Measurements from ENCODE around the gene KLF13.

KLF13 gene

GRCh38 chr15:31387479-31388118 is 61.0 kb downstream of the KLF13 start:
- no CpG with 5 or more reads among the region's 6 CpGs for WGBS (ENCODE audit: extremely low coverage, insufficient coverage, low lambda C conversion rate)
- H2AK5ac ChIP-seq (ENCODE audit: low read length) = no peak overlapping the region
- H3K4me2 ChIP-seq (ENCODE audit: low read length) = no peak overlapping the region

GRCh38 chr15:31389576-31389975 is 62.9 kb downstream of the KLF13 start:
- Histone ChIP-seq H3K56ac (ENCODE audit: low read length) (no peak overlapping the region), H3K4ac (ENCODE audit: low read depth, low read length) (no peak overlapping the region), H3K4me2 (ENCODE audit: low read length) (no peak overlapping the region), H3K79me2 (ENCODE audit: control insufficient read depth, insufficient read depth, low read length) (no peaks in the 10 kb centered on the region), H3K79me1 (ENCODE audit: low read length) (no peaks in the 10 kb centered on the region), H2AK5ac (ENCODE audit: low read length) (no peak overlapping the region), H4K5ac (ENCODE audit: low read length) (no peak overlapping the region), H3K4me1 (ENCODE audit: control insufficient read depth, low read depth, low read length) (no peaks in the 10 kb centered on the region), H4K8ac (ENCODE audit: low read depth, low read length) (no peak overlapping the region), H2BK5ac (ENCODE audit: low read length) (no peak overlapping the region), H3K27me3 (ENCODE audit: insufficient read depth, low read length, poor library complexity) (peaks cover 3% of the 10 kb centered on the region), H3K18ac (ENCODE audit: low read length) (no peak overlapping the region), H2BK15ac (replicated peaks; ENCODE audit: low read depth) (no peak overlapping the region), H3K4me3 (ENCODE audit: low read length) (no peak overlapping the region), H2BK120ac (ENCODE audit: low read depth, low read length) (no peak overlapping the region), H3K9ac (ENCODE audit: low read length) (no peak overlapping the region), H3K27ac (ENCODE audit: low read depth, low read length) (no peak overlapping the region), H3K36me3 (ENCODE audit: control insufficient read depth, insufficient read depth, low read length) (no peaks in the 10 kb centered on the region), H3K23ac (ENCODE audit: low read length) (no peak overlapping the region)
- DNase-seq = no peak
- no CpG with 5 or more reads among the region's 4 CpGs for WGBS (ENCODE audit: extremely low coverage, insufficient coverage, low lambda C conversion rate)

More at GRCh38 chr15:31387479-31388118, 61.0 kb downstream of the KLF13 start:
- H2BK120ac ChIP-seq (ENCODE audit: low read depth, low read length) = no peak overlapping the region
- no peak for DNase-seq
- no peak overlapping the region for H3K9ac ChIP-seq (ENCODE audit: low read length)
- H3K18ac ChIP-seq (ENCODE audit: low read length) = no peak overlapping the region
- no peak overlapping the region for H3K4me3 ChIP-seq (ENCODE audit: low read length)
- H3K36me3 ChIP-seq (ENCODE audit: control insufficient read depth, insufficient read depth, low read length) = no peaks in the 10 kb centered on the region
- no peaks in the 10 kb centered on the region for H3K27me3 ChIP-seq (ENCODE audit: insufficient read depth, low read length, poor library complexity)
- H2BK5ac ChIP-seq (ENCODE audit: low read length) = no peak overlapping the region
- H3K79me1 ChIP-seq (ENCODE audit: low read length) = no peaks in the 10 kb centered on the region
- no peak overlapping the region for H4K5ac ChIP-seq (ENCODE audit: low read length)
- H3K56ac ChIP-seq (ENCODE audit: low read length) = peak overlapping the region; percentile 12
- no peak overlapping the region for H3K4ac ChIP-seq (ENCODE audit: low read depth, low read length)
- no peaks in the 10 kb centered on the region for H3K4me1 ChIP-seq (ENCODE audit: control insufficient read depth, low read depth, low read length)
- no peak overlapping the region for H3K27ac ChIP-seq (ENCODE audit: low read depth, low read length)
- no peaks in the 10 kb centered on the region for H3K79me2 ChIP-seq (ENCODE audit: control insufficient read depth, insufficient read depth, low read length)
- H4K8ac ChIP-seq (ENCODE audit: low read depth, low read length) = no peak overlapping the region
- no peak overlapping the region for H3K23ac ChIP-seq (ENCODE audit: low read length)
- no peak overlapping the region for H2BK15ac ChIP-seq (replicated peaks; ENCODE audit: low read depth)

- no peak overlapping the region for H3K9ac ChIP-seq (ENCODE audit: low read length)
- no peak for DNase-seq
- H3K4me2 ChIP-seq (ENCODE audit: low read length) = no peak overlapping the region
- no peaks in the 10 kb centered on the region for H3K4me1 ChIP-seq (ENCODE audit: control insufficient read depth, low read depth, low read length)
- no peak overlapping the region for H3K4me3 ChIP-seq (ENCODE audit: low read length)
- no peak overlapping the region for H3K27ac ChIP-seq (ENCODE audit: low read depth, low read length)
- no peak overlapping the region for H2AK5ac ChIP-seq (ENCODE audit: low read length)
- WGBS (ENCODE audit: extremely low coverage, insufficient coverage, low lambda C conversion rate) = no CpG with 5 or more reads among the region's 3 CpGs
- H3K36me3 ChIP-seq (ENCODE audit: control insufficient read depth, insufficient read depth, low read length) = no peaks in the 10 kb centered on the region
- H2BK120ac ChIP-seq (ENCODE audit: low read depth, low read length) = no peak overlapping the region
- no peaks in the 10 kb centered on the region for H3K79me2 ChIP-seq (ENCODE audit: control insufficient read depth, insufficient read depth, low read length)
- no peak overlapping the region for H3K18ac ChIP-seq (ENCODE audit: low read length)
- no peak overlapping the region for H2BK5ac ChIP-seq (ENCODE audit: low read length)
- no peaks in the 10 kb centered on the region for H3K79me1 ChIP-seq (ENCODE audit: low read length)
- no peak overlapping the region for H3K23ac ChIP-seq (ENCODE audit: low read length)
- H3K4ac ChIP-seq (ENCODE audit: low read depth, low read length) = no peak overlapping the region
- H2BK15ac ChIP-seq (replicated peaks; ENCODE audit: low read depth) = no peak overlapping the region
- no peak overlapping the region for H3K56ac ChIP-seq (ENCODE audit: low read length)
- H4K5ac ChIP-seq (ENCODE audit: low read length) = no peak overlapping the region
- peaks cover 3% of the 10 kb centered on the region for H3K27me3 ChIP-seq (ENCODE audit: insufficient read depth, low read length, poor library complexity)
- no peak overlapping the region for H4K8ac ChIP-seq (ENCODE audit: low read depth, low read length)
Observed at GRCh38 chr15:31390029-31390428, 63.4 kb downstream of the KLF13 start.

GRCh38 chr15:31390777-31391486 is 64.3 kb downstream of the KLF13 start:
- peak overlapping the region; percentile 62 for H2BK120ac ChIP-seq (ENCODE audit: low read depth, low read length)
- peak overlapping the region; percentile 42 for H3K56ac ChIP-seq (ENCODE audit: low read length)
- no peak overlapping the region for H4K8ac ChIP-seq (ENCODE audit: low read depth, low read length)
- peak overlapping the region; percentile 91 for H3K18ac ChIP-seq (ENCODE audit: low read length)
- H3K4me3 ChIP-seq (ENCODE audit: low read length) = no peak overlapping the region
- no peak overlapping the region for H3K23ac ChIP-seq (ENCODE audit: low read length)
- no peak overlapping the region for H3K9ac ChIP-seq (ENCODE audit: low read length)
- H2AK5ac ChIP-seq (ENCODE audit: low read length) = no peak overlapping the region
- no peak overlapping the region for H3K27ac ChIP-seq (ENCODE audit: low read depth, low read length)
- no peak overlapping the region for H3K4me2 ChIP-seq (ENCODE audit: low read length)
- H3K4me1 ChIP-seq (ENCODE audit: control insufficient read depth, low read depth, low read length) = no peaks in the 10 kb centered on the region
- no peak overlapping the region for H2BK5ac ChIP-seq (ENCODE audit: low read length)
- peak overlapping the region; percentile 92 for H3K4ac ChIP-seq (ENCODE audit: low read depth, low read length)
- H3K27me3 ChIP-seq (ENCODE audit: insufficient read depth, low read length, poor library complexity) = peaks cover 3% of the 10 kb centered on the region
- H2BK15ac ChIP-seq (replicated peaks; ENCODE audit: low read depth) = no peak overlapping the region
- WGBS (ENCODE audit: extremely low coverage, insufficient coverage, low lambda C conversion rate) = no CpG with 5 or more reads among the region's 6 CpGs
- H3K79me2 ChIP-seq (ENCODE audit: control insufficient read depth, insufficient read depth, low read length) = no peaks in the 10 kb centered on the region
- no peak overlapping the region for H4K5ac ChIP-seq (ENCODE audit: low read length)
- peak; percentile 78 for DNase-seq
- no peaks in the 10 kb centered on the region for H3K36me3 ChIP-seq (ENCODE audit: control insufficient read depth, insufficient read depth, low read length)
- H3K79me1 ChIP-seq (ENCODE audit: low read length) = no peaks in the 10 kb centered on the region

- no peaks in the 10 kb centered on the region for H3K79me2 ChIP-seq (ENCODE audit: control insufficient read depth, insufficient read depth, low read length)
- peak overlapping the region; percentile 62 for H2BK120ac ChIP-seq (ENCODE audit: low read depth, low read length)
- H3K4me2 ChIP-seq (ENCODE audit: low read length) = peak overlapping the region; percentile 52
- no peaks in the 10 kb centered on the region for H3K36me3 ChIP-seq (ENCODE audit: control insufficient read depth, insufficient read depth, low read length)
- peaks cover 3% of the 10 kb centered on the region for H3K27me3 ChIP-seq (ENCODE audit: insufficient read depth, low read length, poor library complexity)
- H4K8ac ChIP-seq (ENCODE audit: low read depth, low read length) = no peak overlapping the region
- H3K4me3 ChIP-seq (ENCODE audit: low read length) = peak overlapping the region; percentile 60
- H3K4me1 ChIP-seq (ENCODE audit: control insufficient read depth, low read depth, low read length) = no peaks in the 10 kb centered on the region
- no peak overlapping the region for H4K5ac ChIP-seq (ENCODE audit: low read length)
- H3K27ac ChIP-seq (ENCODE audit: low read depth, low read length) = no peak overlapping the region
- H2BK15ac ChIP-seq (replicated peaks; ENCODE audit: low read depth) = peak overlapping the region; percentile 5
- H3K79me1 ChIP-seq (ENCODE audit: low read length) = no peaks in the 10 kb centered on the region
- H3K4ac ChIP-seq (ENCODE audit: low read depth, low read length) = peak overlapping the region; percentile 92
- peak; percentile 72 for DNase-seq
- no peak overlapping the region for H3K23ac ChIP-seq (ENCODE audit: low read length)
- peak overlapping the region; percentile 79 for H3K56ac ChIP-seq (ENCODE audit: low read length)
- peak overlapping the region; percentile 64 for H3K9ac ChIP-seq (ENCODE audit: low read length)
- peak overlapping the region; percentile 91 for H3K18ac ChIP-seq (ENCODE audit: low read length)
- no peak overlapping the region for H2BK5ac ChIP-seq (ENCODE audit: low read length)
- WGBS (ENCODE audit: extremely low coverage, insufficient coverage, low lambda C conversion rate) = no CpG with 5 or more reads among the region's 86 CpGs
- H2AK5ac ChIP-seq (ENCODE audit: low read length) = no peak overlapping the region
Observed at GRCh38 chr15:31391687-31392671, 65.3 kb downstream of the KLF13 start.

Data from mesendoderm (in vitro differentiated cells).